ENCODE data around the gene CIDEB. TPM values are rescaled to one million over a fixed set of nuclear protein-coding genes. Genes with fewer than 3 reads are reported as not detected.
A peak's percentile ranks its signal among the peaks of the same experiment; 100 is the strongest.

CIDEB gene
- total RNA-seq, 2 donors from 2014 or later, result 6.4 to 6.9 TPM

GRCh38 chr14:24298892-24299254 lies 8.9 kb downstream of the CIDEB start:
- DNase-seq, result no peak
- peak in 1 of 2 donors; percentile 24 for ATAC-seq
- intact Hi-C loops (cut with DNase I), result no loop called here

DNA sequence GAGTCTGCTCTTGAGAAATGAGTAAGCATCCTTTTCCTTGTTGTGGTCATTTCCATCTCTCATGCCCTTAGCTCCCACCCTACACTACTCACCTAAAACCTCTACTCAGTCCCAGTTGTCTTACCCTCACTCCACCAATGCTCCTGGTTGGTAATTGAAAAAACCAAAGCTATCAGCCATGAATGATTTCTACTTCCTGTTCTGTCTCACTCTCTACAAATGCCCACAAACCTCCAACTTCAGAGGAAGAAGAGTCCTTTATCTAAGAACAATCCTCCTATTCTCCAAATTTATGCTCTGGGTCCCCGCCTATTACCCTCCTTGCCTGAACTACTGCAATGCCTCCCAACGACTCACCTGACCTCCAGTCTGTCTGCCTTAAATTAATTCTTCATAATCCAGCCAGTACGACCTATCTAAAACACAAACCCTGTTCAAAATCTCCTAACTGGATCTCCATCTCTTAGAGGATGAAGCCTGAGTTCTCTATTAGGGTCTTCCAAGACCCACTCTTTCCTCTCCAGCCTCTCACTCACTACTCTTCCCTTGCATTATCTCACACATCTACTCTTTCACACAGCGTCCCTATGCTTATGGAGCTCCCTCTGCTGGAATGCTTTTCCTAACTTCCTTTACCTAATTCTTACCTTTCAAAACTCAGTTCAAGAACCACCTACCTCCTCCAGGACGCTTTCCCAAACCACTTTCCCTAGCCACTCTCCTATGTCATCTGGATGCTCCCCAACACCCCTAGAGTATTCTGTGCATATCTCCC lies 10.4 kb downstream of the CIDEB start:
- intact Hi-C loops (cut with DNase I), result no loop called here
- DNase-seq (no peak), ATAC-seq (peak in 1 of 2 donors; percentile 9)

- intact Hi-C loops (cut with DNase I), result loop anchor here in 1 of 2 donors (1.0 kb wide), 1 partner anchor 53 kb away; no protein-coding TSS in a partner anchor
- peak; percentile 55 to 71 for ATAC-seq
- peak; percentile 69 for DNase-seq
These were observed 11.2 kb downstream of the CIDEB start for GRCh38 chr14:24296341-24297157.

DNA sequence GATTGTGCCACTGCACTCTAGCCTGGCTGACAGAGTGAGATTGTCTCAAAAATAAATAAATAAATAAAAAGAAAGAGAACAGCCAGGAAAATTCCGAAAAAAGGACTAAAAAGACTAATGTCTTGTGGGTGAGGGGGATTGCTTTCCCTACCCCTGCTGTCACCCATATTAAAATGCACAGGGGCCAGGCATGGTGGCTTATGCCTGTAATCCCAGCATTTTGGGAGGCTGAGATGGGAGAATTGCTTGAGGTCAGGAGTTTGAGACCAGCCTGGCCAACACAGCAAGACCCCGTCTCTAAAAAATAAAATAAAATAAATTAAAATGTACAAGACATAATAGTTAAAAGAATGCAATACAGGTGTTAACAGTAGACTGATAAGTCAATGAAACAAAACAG lies 14.3 kb downstream of the CIDEB start:
- DNase-seq, result no peak
- intact Hi-C loops (cut with DNase I), result no loop called here
- ATAC-seq, result no peak

DNA sequence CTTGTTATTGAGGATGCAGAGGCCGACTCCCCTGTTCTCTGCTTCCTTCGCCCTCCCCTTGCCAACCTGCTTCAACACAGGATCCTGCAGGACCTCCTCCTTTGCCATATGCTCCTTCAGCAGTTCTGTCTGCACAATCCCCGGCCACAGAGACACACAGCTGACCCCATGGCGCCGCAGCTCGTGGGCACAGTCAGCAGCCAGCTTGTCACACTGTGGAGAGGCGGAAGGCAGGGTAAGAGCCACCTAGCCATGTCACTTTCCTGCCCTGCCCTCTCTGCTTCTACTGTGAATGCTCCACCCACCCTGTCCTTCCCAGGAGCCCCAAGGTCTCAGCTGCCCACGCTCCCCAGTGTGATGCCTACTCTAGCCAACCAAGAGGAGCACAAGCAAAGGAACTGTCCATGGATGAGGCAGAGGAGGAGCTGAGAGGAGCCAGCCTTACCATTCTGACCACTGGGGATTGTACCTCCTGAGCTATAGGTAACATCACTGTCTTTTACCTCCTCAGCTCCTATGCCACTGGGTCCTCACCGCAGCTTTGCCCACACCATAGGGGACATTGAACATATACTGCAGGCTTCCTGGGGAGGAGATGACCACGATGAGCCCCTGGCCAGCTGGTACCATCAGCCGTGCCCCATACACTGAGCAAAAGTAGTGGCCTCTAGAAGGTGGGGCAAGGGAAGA lies 15.5 kb downstream of the CIDEB start:
- ATAC-seq (no peak), DNase-seq (no peak)
- intact Hi-C loops (cut with DNase I), result no loop called here

DNA sequence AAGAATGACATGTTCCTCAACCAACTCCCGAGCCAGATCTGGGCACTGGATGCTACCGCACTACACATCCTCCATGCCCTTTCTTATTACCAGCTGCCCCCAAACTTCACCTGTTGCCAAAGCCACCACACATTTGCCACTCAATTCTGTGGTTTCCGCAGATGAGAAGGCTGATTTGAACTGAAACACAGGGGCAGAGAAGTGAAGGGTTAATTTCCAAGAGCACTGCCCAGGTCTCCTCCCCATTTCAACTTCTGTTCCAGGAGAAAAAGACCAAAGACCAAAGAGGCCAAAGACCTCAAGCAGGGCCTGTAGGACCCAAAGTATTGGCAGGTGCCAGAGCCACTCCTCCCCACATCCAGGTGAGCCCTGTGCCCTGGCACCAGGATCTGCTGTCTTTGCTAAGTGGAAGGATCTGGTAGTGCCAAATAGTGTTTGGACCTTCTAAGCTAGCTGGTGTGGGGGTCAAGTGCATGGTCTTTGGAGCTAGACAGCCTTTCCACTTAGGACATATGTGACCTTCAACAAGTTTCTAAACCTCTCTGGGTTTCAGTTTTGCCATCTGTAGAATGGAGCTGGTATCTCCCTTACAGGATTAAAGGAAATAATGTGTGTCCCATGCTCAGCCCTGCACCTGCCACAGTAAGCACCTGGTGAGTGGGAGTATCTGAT lies 16.2 kb downstream of the CIDEB start:
- ATAC-seq (no peak), DNase-seq (no peak)
- intact Hi-C loops (cut with DNase I), result no loop called here

GRCh38 chr14:24290746-24291145 lies 17.0 kb downstream of the CIDEB start:
- intact Hi-C loops (cut with DNase I), result no loop called here
- ATAC-seq (no peak), DNase-seq (no peak)

GRCh38 chr14:24289649-24290280 lies 18.0 kb downstream of the CIDEB start:
- no peak for DNase-seq
- intact Hi-C loops (cut with DNase I), result no loop called here
- no peak for ATAC-seq

DNA sequence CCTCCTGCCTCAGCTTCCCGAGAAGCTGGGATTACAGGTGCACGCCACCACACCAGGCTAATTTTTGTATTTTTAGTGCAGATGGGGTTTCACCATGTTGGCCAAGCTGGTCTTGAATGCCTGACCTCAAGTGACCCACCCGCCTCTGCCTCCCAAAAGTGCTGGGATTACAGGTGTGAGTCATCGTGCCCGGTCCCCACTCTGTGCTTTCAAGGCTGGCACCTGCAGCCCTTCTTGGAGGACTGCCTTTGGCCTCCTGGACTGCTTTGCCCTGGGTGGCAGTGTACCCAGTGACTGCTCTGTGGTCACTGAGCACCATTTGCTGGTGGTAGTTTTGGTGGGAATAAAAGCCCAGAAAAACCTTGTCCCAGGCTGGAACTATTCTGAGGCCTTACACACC lies 20.8 kb downstream of the CIDEB start:
- ATAC-seq (no peak), DNase-seq (no peak)
- intact Hi-C loops (cut with DNase I), result no loop called here

GRCh38 chr14:24285351-24285750 lies 22.4 kb downstream of the CIDEB start:
- DNase-seq (no peak), ATAC-seq (no peak)
- intact Hi-C loops (cut with DNase I), result no loop called here

DNA sequence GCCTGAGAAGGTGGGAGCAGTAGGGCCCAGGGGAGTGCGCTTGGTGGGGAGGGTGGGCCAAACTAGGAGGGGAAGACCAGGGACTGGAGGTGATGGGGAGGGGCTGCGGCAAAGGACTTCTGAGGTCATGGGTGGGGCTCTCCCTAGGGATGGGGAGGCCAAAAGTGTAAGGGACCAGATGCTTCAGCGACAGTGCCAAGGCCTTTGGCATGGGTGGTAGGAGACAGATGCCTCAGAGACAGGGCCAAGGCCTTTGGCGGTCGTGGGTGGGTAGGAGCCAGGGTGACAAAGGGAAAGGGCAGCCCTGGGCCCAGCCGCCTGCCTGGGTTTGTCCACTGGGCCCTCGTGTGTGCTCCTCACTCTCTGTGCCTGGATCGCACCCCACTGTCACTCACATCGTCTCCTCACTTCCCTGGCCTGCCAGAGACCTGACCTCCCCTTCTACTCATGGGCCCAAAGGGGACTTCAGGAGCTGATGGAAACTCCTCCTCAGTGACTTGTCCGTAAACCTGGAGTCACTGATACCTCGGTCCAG lies 23.2 kb downstream of the CIDEB start:
- intact Hi-C loops (cut with DNase I), result loop anchor here in 1 of 2 donors (5.0 kb wide), 1 partner anchor 37 kb away; no protein-coding TSS in a partner anchor
- no peak for ATAC-seq
- DNase-seq, result no peak

GRCh38 chr14:24283796-24284460 lies 23.8 kb downstream of the CIDEB start:
- intact Hi-C loops (cut with DNase I), result loop anchor here in 1 of 2 donors (5.0 kb wide), 1 partner anchor 37 kb away; no protein-coding TSS in a partner anchor
- DNase-seq (no peak), ATAC-seq (no peak)

DNA sequence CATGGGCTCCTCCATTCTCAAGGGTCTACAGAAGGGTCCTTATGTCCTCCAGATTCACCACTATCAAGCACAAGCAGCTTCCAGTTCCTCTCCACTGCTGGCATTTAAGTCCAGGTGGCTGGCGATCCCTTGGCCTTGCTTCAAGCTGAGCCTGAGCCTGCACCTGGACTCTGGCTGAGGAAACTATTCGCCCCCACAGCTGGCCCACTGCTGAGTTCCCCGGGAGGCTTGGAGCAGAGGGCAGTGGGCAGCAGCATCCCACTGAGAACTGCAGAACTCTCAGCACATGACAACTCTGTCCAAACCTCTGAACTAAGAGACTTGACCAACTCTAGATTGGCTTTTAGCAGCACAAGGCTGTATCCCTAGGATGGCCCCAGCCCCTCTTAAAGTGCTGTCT lies 25.0 kb downstream of the CIDEB start:
- intact Hi-C loops (cut with DNase I), result loop anchor here in 1 of 2 donors (5.0 kb wide), 1 partner anchor 35 kb away; no protein-coding TSS in a partner anchor
- DNase-seq (no peak), ATAC-seq (no peak)

GRCh38 chr14:24281636-24282035 lies 26.1 kb downstream of the CIDEB start:
- ATAC-seq, result no peak
- DNase-seq, result no peak
- intact Hi-C loops (cut with DNase I), result loop anchor here in 1 of 2 donors (5.0 kb wide), 1 partner anchor 34 kb away; no protein-coding TSS in a partner anchor

DNA sequence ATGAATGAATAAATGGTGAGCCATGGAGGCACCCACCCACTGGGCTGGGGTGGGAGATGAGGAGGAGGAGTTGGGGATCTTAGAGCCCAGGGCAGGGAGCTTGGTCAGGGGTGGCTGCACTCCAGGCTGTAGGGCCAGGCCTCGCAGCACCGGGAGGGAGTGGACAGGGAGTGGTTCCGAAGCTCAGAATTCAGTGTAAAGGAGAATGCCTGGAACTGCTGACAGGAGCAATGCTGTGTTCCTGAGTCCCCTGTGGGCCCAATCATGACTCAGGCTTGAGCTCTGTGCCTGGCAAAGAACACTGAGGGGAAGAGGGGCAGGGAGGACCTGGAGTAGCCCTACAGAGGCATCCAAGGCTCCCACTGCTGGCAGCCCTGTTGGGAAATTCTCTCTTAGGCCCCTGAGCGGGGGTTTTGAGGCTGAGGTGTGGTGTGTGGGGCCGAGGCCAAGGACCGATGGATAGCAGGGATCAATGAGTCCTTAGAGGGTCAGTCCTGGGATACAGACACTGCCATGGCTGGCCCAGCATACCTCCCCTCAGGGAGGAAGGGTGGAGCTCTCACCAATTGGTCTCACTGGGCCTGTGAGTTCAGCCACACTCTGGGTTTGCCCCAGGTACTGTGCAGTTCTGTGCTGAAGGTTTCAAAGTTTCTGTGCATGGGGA lies 26.8 kb downstream of the CIDEB start:
- ATAC-seq, result peak; percentile 6 to 57
- intact Hi-C loops (cut with DNase I), result loop anchor here in 1 of 2 donors (5.0 kb wide), 1 partner anchor 34 kb away; no protein-coding TSS in a partner anchor
- no peak for DNase-seq

DNA sequence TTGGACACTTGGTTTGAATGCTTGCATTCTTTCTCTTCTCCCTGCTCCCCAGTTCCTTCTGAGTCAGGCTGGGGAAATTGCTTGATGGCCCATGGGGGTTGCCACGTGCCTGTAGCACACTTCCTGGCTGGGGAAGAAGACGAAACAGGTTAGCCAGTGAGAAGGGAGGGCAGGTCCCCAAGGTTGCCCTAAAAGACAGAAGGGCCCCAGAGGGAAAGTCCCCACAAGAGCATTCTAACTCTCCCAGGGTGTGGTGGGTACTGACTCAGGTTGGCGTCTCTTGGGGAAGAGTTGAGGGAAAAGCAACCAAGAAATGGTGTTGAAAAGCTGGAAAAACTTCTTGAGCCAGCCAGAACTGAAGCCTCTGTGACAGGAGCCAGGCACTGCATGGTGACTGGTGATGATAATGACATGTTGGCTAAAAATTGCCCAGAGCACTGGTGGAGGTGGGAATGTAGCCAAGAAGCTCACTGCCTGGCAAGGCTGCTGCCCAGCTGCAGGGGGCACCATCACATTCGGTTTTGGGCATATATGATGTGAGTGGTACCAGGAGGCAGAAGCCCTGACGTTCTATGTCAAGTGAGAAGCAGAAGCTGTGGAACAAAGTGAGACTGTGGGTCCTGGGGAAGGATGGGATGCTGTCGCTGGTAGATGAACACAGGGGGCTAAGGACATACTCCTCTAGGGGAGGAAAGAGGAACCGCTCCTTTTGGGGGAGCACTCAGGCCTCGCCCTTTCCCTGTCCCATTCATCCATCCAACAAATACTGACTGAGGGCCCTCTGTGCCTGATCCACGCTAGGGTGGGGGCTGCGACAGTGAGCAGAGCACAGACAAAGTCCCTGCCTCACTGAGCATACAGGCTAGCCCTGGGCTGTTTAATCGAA lies 28.2 kb downstream of the CIDEB start:
- peak; percentile 50 to 78 for ATAC-seq
- no peak for DNase-seq
- intact Hi-C loops (cut with DNase I), result loop anchor here in 1 of 2 donors (5.0 kb wide), 1 partner anchor 32 kb away; no protein-coding TSS in a partner anchor
